Bronchial epithelial cell (primary cell): ENCODE measurements around the gene VSTM2L. TPM values are rescaled to one million over a fixed set of nuclear protein-coding genes. Genes with fewer than 3 reads are reported as not detected.

Experiments used
- DNase-seq: peaks from one replicate; pipeline ENCODE4 v3.0.0-alpha.2; 2010; ENCODE audit warnings: low read depth
- FAIRE-seq: peaks from 2 replicates; lab custom pipeline; 2011; peaks lifted over from hg19 to GRCh38; lab: Jason Lieb, UNC
- H3K27me3 ChIP-seq: 2 replicates; pipeline ENCODE4 v1.5.1; 2011; ENCODE audit warnings: low read length; ENCODE audit not compliant: control insufficient read depth, insufficient read depth
- H3K36me3 ChIP-seq: 2 replicates; pipeline ENCODE4 v1.5.1; 2011; ENCODE audit warnings: low read length; ENCODE audit not compliant: control insufficient read depth, insufficient read depth
- H3K4me3 ChIP-seq: 2 replicates; pipeline ENCODE4 v1.5.1; 2011; ENCODE audit warnings: mild to moderate bottlenecking, low read depth, low read length, control low read depth
- total RNA-seq: library from RNA; depleted of rRNA; stranded (reverse); fragments of >200 nt; gene quantifications from 2 replicates; pipeline ENCODE4 v1.2.1, GENCODE V29; 2014
- TF ChIP-seq, protein P1 (sequence below): IDR thresholded peaks from 2 replicates; pipeline ENCODE4 v1.5.1; 2011; ENCODE audit warnings: mild to moderate bottlenecking, moderate library complexity, low read length, control low read depth, inconsistent platforms; ENCODE audit not compliant: insufficient read depth, severe bottlenecking

The VSTM2L gene
- total RNA-seq, 1 donor from 2014 or later = 5.0 TPM

DNA sequence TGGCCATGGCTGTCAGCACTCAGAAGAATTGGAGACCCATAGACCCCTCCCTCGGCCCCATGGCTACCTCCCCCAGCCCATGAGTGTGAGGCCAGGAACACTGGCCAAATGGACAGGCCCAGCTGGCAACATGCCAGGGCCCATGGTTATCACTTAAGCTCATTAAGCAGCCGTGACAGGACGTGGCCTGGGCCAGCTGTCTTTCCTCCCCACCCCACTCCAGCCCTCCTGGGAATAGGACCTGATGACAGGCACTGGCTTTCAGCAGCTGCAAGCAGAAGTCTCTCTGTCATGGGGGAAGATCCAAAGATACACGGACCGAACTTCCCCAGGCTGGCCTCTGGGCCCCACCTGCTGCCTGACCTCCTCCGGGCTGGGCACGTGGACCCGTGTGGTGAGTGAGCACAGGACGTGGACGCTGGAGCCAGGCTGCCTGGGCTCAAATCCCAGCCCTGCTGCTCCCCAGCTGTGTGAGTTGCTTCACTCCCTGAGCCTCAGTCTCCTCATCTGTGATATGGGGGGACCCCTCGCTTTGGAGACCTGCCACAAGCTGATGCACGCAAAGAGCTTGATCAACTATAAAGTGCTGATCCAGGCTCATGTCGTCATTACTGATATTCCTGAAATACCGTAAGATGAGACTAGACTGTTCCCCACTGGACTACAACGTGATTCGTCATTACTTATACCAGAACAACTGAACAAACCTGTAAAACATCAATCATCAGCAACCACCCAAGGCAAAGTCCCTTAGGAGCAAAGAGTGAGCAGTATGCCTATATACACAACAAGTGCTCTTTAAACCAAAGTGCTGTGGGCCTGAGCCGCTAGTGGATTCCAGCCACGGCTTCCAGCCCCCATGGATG, 22.0 kb upstream of the VSTM2L start:
- FAIRE-seq (no peak), DNase-seq (peak; percentile 58)
- Histone ChIP-seq H3K36me3 (no peaks in the 10 kb centered on the region), H3K27me3 (no peaks in the 10 kb centered on the region), H3K4me3 (no peak overlapping the region)
- TF ChIP-seq, protein P1, sequence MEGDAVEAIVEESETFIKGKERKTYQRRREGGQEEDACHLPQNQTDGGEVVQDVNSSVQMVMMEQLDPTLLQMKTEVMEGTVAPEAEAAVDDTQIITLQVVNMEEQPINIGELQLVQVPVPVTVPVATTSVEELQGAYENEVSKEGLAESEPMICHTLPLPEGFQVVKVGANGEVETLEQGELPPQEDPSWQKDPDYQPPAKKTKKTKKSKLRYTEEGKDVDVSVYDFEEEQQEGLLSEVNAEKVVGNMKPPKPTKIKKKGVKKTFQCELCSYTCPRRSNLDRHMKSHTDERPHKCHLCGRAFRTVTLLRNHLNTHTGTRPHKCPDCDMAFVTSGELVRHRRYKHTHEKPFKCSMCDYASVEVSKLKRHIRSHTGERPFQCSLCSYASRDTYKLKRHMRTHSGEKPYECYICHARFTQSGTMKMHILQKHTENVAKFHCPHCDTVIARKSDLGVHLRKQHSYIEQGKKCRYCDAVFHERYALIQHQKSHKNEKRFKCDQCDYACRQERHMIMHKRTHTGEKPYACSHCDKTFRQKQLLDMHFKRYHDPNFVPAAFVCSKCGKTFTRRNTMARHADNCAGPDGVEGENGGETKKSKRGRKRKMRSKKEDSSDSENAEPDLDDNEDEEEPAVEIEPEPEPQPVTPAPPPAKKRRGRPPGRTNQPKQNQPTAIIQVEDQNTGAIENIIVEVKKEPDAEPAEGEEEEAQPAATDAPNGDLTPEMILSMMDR = no peak

DNA sequence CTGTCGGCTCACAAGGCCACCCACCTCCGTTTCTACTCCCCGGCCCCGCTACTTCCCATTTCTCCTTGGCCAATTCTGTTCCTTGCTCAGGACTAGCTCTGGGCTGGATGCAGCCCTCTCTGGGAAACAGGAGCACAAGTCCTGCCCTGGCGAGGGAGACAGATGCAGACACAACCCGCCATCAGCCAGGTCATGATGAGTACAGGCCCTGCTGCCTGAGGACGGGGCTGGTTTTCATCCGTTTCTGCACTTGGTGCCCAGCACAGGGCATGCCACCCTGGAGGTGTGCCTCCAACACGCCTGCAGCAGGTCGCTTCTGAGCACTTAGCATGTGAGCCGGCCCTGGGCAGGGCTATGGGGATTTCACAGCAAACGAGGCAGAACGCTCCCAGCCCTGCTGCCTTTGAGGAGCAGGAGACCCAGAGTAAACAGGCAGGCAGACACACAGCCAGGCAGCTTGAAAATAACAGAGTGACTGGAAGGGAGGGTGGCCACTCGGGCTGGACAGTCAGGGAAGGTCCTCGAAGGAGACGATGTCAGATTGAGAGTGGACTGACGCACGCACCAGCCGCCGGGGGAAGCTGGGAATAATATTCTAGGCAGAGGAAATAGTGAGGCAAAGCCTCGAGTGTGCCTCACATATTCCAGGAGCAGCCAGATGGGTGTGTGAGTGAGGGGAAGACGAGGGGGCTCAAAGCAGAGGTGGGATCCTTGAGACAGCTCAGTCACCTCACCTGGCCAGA, 21.2 kb upstream of the VSTM2L start:
- H3K4me3 ChIP-seq = no peak overlapping the region
- H3K36me3 ChIP-seq = no peaks in the 10 kb centered on the region
- no peak for DNase-seq
- TF ChIP-seq, protein P1 = no peak
- no peak for FAIRE-seq
- no peaks in the 10 kb centered on the region for H3K27me3 ChIP-seq

DNA sequence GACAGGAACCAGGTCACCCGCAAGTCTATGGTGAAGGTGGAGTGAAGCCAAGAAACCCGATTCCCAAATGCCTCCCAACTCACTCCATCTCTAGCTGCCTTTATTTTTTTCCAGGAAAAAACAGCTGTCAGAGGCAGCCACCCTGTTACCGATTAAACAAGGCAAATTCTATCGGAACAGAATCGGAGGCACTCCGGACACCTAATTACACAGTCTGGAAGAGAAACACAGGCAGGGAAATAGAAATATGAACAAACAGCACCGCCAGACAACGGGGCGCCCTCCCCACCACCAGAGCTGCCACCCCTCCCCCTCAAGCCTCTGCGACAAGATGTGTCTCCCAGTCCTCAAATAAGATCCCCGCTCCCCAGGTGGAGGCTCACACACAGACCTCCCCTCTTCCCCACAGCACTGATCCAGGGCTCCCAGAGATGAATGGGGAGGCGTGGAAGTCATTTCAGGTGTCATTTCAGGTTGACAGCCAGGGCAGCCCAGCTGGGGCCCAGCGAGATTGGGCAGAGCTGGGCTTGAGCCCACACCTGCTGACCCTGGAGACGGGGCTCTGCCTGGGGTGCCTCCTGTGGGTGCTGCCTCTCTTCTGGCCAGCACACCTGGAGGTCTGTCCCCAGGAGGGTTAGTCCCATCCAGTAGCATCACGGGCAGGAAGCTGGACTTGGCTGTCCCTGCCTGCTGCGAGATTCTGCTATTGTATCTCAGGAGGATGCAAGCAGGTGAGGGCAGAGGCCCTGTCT, 19.8 kb upstream of the VSTM2L start:
- no peak for FAIRE-seq
- no peaks in the 10 kb centered on the region for H3K36me3 ChIP-seq
- no peak overlapping the region for H3K4me3 ChIP-seq
- H3K27me3 ChIP-seq = no peaks in the 10 kb centered on the region
- TF ChIP-seq, protein P1 = no peak
- DNase-seq = no peak

DNA sequence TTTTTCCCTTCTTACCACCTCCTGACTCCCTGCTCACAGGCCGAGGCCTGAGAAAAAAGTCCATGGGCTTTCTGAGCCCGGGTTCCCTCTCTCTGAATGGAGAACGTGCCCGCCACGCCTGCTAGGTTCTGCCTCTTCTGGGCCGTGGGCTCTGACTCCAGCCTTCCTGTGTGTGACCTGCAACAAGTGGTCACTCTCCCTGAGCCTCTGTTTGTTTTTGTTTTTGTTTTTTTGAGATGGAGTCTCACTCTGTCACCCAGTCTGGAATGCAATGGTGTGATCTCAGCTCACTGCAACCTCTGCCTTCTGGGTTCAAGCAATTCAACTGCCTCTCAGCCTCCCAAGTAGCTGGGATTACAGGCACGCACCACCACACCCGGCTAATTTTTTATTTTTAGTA, 17.9 kb upstream of the VSTM2L start:
- no peak for DNase-seq
- Histone ChIP-seq H3K4me3 (no peak overlapping the region), H3K36me3 (no peaks in the 10 kb centered on the region), H3K27me3 (no peaks in the 10 kb centered on the region)
- TF ChIP-seq, protein P1 = no peak
- FAIRE-seq = no peak

DNA sequence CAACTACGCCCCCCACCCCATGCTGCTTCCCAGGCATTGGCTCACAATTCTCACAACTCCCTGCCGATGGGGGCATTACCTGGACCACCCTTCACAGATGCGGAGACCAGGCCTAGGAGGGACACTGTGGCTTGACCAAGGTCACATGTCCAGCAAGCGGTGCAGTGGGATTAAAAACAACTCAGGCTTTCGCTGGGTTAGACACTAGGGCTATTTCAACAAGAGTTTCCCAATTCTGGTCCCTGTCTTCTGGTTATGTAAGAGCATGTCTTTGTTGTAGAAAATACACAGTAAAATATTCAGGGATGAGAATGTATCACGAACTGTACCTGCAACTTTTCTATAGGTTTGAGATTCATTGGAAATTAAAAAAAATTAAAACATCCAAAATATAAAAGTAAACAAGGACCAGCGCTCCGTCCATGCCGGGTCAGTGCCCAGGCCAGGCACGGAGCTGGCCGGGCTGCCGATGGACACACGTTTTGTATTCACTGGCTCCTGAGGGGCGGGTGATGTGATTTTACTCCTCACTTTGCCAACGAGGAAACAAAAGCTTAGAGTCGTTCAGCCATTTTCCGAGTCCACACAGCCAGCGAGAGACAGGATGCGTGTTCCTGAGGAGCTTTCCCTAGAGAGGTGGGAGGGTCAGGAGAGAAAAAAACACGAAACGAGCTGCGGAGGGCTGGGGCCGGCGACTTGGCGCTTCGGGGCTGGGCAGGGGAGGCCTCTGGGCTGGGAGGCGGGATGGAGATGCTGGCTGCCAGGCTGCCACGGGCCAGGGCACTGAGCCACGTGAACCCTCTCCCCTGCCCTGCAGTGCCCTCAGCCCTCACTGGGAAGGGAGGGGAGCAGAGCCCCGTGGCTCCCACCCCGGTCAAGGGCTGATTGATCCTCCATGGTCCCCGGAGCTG, 17.1 kb upstream of the VSTM2L start:
- Histone ChIP-seq H3K36me3 (no peaks in the 10 kb centered on the region), H3K4me3 (no peak overlapping the region), H3K27me3 (no peaks in the 10 kb centered on the region)
- no peak for FAIRE-seq
- TF ChIP-seq, protein P1 = no peak
- no peak for DNase-seq
